H9 (cell line): Measurements from ENCODE around the gene RANBP17. TPM values are rescaled to one million over a fixed set of nuclear protein-coding genes. Genes with fewer than 3 reads are reported as not detected.

Experiments used
- DNase-seq: peaks from one replicate; pipeline ENCODE4 v3.0.0-alpha.2; 2017
- H2AFZ ChIP-seq: one replicate; pipeline ENCODE4 v1.6.1; 2013; ENCODE audit warnings: mild to moderate bottlenecking, low read length, control low read depth, moderate library complexity
- H2AK5ac ChIP-seq: 2 replicates; pipeline ENCODE4 v1.6.1; 2013; ENCODE audit warnings: low read length, control low read depth, mixed read lengths; ENCODE audit not compliant: insufficient read length
- H2BK120ac ChIP-seq: one replicate; pipeline ENCODE4 v1.6.1; 2013; ENCODE audit warnings: low read depth, mild to moderate bottlenecking, low read length, control low read depth, inconsistent platforms; ENCODE audit not compliant: poor library complexity, severe bottlenecking
- H2BK12ac ChIP-seq: 2 replicates; pipeline ENCODE4 v1.6.1; 2013; ENCODE audit warnings: low read length, control low read depth, mixed read lengths, low read depth; ENCODE audit not compliant: insufficient read length
- H2BK15ac ChIP-seq: 2 replicates; pipeline ENCODE4 v1.6.1; 2013; ENCODE audit warnings: low read depth, low read length, control low read depth
- H2BK20ac ChIP-seq: one replicate; pipeline ENCODE4 v1.6.1; 2013; ENCODE audit warnings: low read depth, mild to moderate bottlenecking, low read length, control low read depth, inconsistent platforms; ENCODE audit not compliant: poor library complexity, severe bottlenecking
- H2BK5ac ChIP-seq: 2 replicates; pipeline ENCODE4 v1.6.1; 2013; ENCODE audit warnings: low read length, control low read depth, mixed read lengths; ENCODE audit not compliant: insufficient read length
- H3K14ac ChIP-seq: 2 replicates; pipeline ENCODE4 v1.6.1; 2013; ENCODE audit warnings: low read length, control low read depth; ENCODE audit not compliant: insufficient read depth
- H3K18ac ChIP-seq: 2 replicates; pipeline ENCODE4 v1.6.1; 2013; ENCODE audit warnings: low read depth, mild to moderate bottlenecking, mixed read lengths, low read length, control low read depth; ENCODE audit not compliant: insufficient read length
- H3K23ac ChIP-seq: 2 replicates; pipeline ENCODE4 v1.6.1; 2013; ENCODE audit warnings: low read length, control low read depth, mixed read lengths, low read depth; ENCODE audit not compliant: insufficient read length
- H3K23me2 ChIP-seq: 2 replicates; pipeline ENCODE4 v1.6.1; 2013; ENCODE audit warnings: low read depth, mild to moderate bottlenecking, mixed read lengths, low read length, control low read depth; ENCODE audit not compliant: insufficient read length, poor library complexity, severe bottlenecking
- H3K27ac ChIP-seq: 2 replicates; pipeline ENCODE4 v1.5.1; 2013; ENCODE audit warnings: low read length, control low read depth, mixed read lengths, low read depth; ENCODE audit not compliant: insufficient read length
- H3K27me3 ChIP-seq: 2 replicates; pipeline ENCODE4 v1.6.1; 2013; ENCODE audit warnings: low read length, control low read depth, inconsistent platforms; ENCODE audit not compliant: insufficient read depth
- H3K4ac ChIP-seq: 2 replicates; pipeline ENCODE4 v1.6.1; 2013; ENCODE audit warnings: low read depth, mild to moderate bottlenecking, control low read depth, inconsistent platforms, low read length, moderate library complexity
- H3K4me1 ChIP-seq: 2 replicates; pipeline ENCODE4 v1.6.1; 2013; ENCODE audit warnings: low read length, control low read depth, inconsistent platforms; ENCODE audit not compliant: insufficient read depth
- H3K4me2 ChIP-seq: 2 replicates; pipeline ENCODE4 v1.6.1; 2013; ENCODE audit warnings: low read length, control low read depth, mixed read lengths; ENCODE audit not compliant: insufficient read length, insufficient read depth
- H3K56ac ChIP-seq: 2 replicates; pipeline ENCODE4 v1.6.1; 2013; ENCODE audit warnings: low read depth, mild to moderate bottlenecking, mixed read lengths, low read length, control low read depth; ENCODE audit not compliant: insufficient read length
- H3K79me1 ChIP-seq: 2 replicates; pipeline ENCODE4 v1.6.1; 2013; ENCODE audit warnings: low read depth, mild to moderate bottlenecking, moderate library complexity, low read length, control low read depth, inconsistent platforms; ENCODE audit not compliant: insufficient read depth, poor library complexity, severe bottlenecking
- H3K79me2 ChIP-seq: 2 replicates; pipeline ENCODE4 v1.6.1; 2013; ENCODE audit warnings: low read length, control low read depth, inconsistent platforms; ENCODE audit not compliant: insufficient read depth
- H3K9ac ChIP-seq: 2 replicates; pipeline ENCODE4 v1.6.1; 2013; ENCODE audit warnings: low read length, control low read depth, mixed read lengths; ENCODE audit not compliant: insufficient read length; ENCODE audit errors: extremely low read depth
- H3K9me3 ChIP-seq: one replicate; pipeline ENCODE4 v1.6.1; 2013; ENCODE audit warnings: low read depth, low read length, inconsistent platforms; ENCODE audit not compliant: control insufficient read depth
- H3T11ph ChIP-seq: one replicate; pipeline ENCODE4 v1.6.1; 2013; ENCODE audit warnings: mild to moderate bottlenecking, low read length, control low read depth, inconsistent platforms
- H4K20me1 ChIP-seq: one replicate; pipeline ENCODE4 v1.6.1; 2013; ENCODE audit not compliant: control insufficient read depth, insufficient read length, insufficient read depth
- H4K5ac ChIP-seq: 2 replicates; pipeline ENCODE4 v1.6.1; 2013; ENCODE audit warnings: low read depth, mild to moderate bottlenecking, mixed read lengths, low read length, control low read depth; ENCODE audit not compliant: insufficient read length
- H4K8ac ChIP-seq: replicated peaks from 2 replicates; pipeline ENCODE4 v1.6.1; 2013; ENCODE audit warnings: low read length, control low read depth, mixed read lengths, low read depth; ENCODE audit not compliant: insufficient read length
- H4K91ac ChIP-seq: 2 replicates; pipeline ENCODE4 v1.6.1; 2013; ENCODE audit warnings: low read depth, mild to moderate bottlenecking, moderate library complexity, mixed read lengths, low read length, control low read depth; ENCODE audit not compliant: insufficient read length
- H3K27ac Mint-ChIP-seq, 3 experiments: 2 replicates in 2 of 3; 3 replicates in 1 of 3; pipeline ENCODE4 v1.8.0; 2020 to 2021; ENCODE audit warnings: mixed read lengths in 3 of 3, mild to moderate bottlenecking in 1 of 3, moderate library complexity in 1 of 3
- H3K27me3 Mint-ChIP-seq: 2 replicates; pipeline ENCODE4 v1.8.0; 2021; ENCODE audit warnings: low read depth, mild to moderate bottlenecking, moderate library complexity, mixed read lengths
- H3K36me3 Mint-ChIP-seq, 3 experiments: 2 replicates in 2 of 3; 3 replicates in 1 of 3; pipeline ENCODE4 v1.8.0; 2020 to 2021; ENCODE audit warnings: low read depth in 3 of 3, mixed read lengths in 3 of 3; ENCODE audit not compliant: insufficient read depth in 1 of 3
- H3K4me1 Mint-ChIP-seq, 2 experiments: 2 replicates each; pipeline ENCODE4 v1.8.0; 2020; ENCODE audit warnings: mixed read lengths in 2 of 2
- H3K4me3 Mint-ChIP-seq, 2 experiments: 2 replicates in 1 of 2; 3 replicates in 1 of 2; pipeline ENCODE4 v1.8.0; 2020 to 2021; ENCODE audit warnings: mild to moderate bottlenecking in 2 of 2, mixed read lengths in 2 of 2, moderate library complexity in 1 of 2
- H3K9me3 Mint-ChIP-seq, 2 experiments: 2 replicates in 1 of 2; 3 replicates in 1 of 2; pipeline ENCODE4 v1.8.0; 2020; ENCODE audit warnings: mild to moderate bottlenecking in 2 of 2, mixed read lengths in 2 of 2, moderate library complexity in 1 of 2
- WGBS: extraction: QIAGEN DNeasy Blood & Tissue Kit; methylation state at CpG from one replicate; pipeline ENCODE4 v1.1.7; 2013; ENCODE audit warnings: missing lambda C conversion rate, low lambda C conversion rate, mixed read lengths; ENCODE audit not compliant: insufficient read length; ENCODE audit errors: extremely low coverage; 5-methylcytosine and 5-hydroxymethylcytosine counted together
- total RNA-seq: library from RNA; stranded (reverse); gene quantifications from 2 replicates; pipeline ENCODE4 v1.2.1, GENCODE V29; 2021
- TF ChIP-seq, protein P1 (sequence below): fragments of 200-600 bp; sonication (generic); conservative IDR thresholded peaks from 3 replicates; pipeline ENCODE4 v1.8.0; 2021; ENCODE audit warnings: antibody characterized with exemption, mild to moderate bottlenecking

Gene RANBP17
- total RNA-seq, 1 experiment from 2014 or later = 16.5 TPM

- DNase-seq = no peak
- H3K56ac ChIP-seq = no peak overlapping the region
- Mint-ChIP-seq H3K27ac (no peak overlapping the region; a peak in 1 of 7 replicates), H3K27me3 (peaks cover 17% of the 10 kb centered on the region), H3K4me1 (peaks cover 34 to 38% of the 10 kb centered on the region in 2 experiments), H3K4me3 (no peak overlapping the region), H3K9me3 (peaks cover 16% of the 10 kb centered on the region in 2 experiments), H3K36me3 (peaks cover 13 to 20% (median 17%) of the 10 kb centered on the region in 3 experiments)
- no peak overlapping the region for H2BK15ac ChIP-seq
- H2AFZ ChIP-seq = no peak overlapping the region
- no peak overlapping the region for H4K91ac ChIP-seq
- H3K18ac ChIP-seq = no peak overlapping the region
- peaks cover 6% of the 10 kb centered on the region for H3K9me3 ChIP-seq
- no peak overlapping the region for H3K14ac ChIP-seq
- H2AK5ac ChIP-seq = no peak overlapping the region
- H2BK12ac ChIP-seq = no peak overlapping the region
- H3K4me2 ChIP-seq = no peak overlapping the region
- no peak overlapping the region for H4K8ac ChIP-seq
- H3K23ac ChIP-seq = no peak overlapping the region
- H3T11ph ChIP-seq = no peak overlapping the region
- peaks cover 8% of the 10 kb centered on the region for H3K23me2 ChIP-seq
- H3K27me3 ChIP-seq = no peaks in the 10 kb centered on the region; the same call in 1 of the 2 replicates
- no peak overlapping the region for H2BK20ac ChIP-seq
- H3K27ac ChIP-seq = no peak overlapping the region
- H3K79me2 ChIP-seq = peaks cover 18% of the 10 kb centered on the region
- no peaks in the 10 kb centered on the region; the same call in 1 of the 2 replicates for H3K4me1 ChIP-seq
- H2BK120ac ChIP-seq = no peak overlapping the region
- peaks cover 9% of the 10 kb centered on the region for H3K79me1 ChIP-seq
- no CpG with 5 or more reads among the region's 1 CpG for WGBS
- no peak overlapping the region for H3K4ac ChIP-seq
- no peak overlapping the region for H4K5ac ChIP-seq
- TF ChIP-seq, protein P1, sequence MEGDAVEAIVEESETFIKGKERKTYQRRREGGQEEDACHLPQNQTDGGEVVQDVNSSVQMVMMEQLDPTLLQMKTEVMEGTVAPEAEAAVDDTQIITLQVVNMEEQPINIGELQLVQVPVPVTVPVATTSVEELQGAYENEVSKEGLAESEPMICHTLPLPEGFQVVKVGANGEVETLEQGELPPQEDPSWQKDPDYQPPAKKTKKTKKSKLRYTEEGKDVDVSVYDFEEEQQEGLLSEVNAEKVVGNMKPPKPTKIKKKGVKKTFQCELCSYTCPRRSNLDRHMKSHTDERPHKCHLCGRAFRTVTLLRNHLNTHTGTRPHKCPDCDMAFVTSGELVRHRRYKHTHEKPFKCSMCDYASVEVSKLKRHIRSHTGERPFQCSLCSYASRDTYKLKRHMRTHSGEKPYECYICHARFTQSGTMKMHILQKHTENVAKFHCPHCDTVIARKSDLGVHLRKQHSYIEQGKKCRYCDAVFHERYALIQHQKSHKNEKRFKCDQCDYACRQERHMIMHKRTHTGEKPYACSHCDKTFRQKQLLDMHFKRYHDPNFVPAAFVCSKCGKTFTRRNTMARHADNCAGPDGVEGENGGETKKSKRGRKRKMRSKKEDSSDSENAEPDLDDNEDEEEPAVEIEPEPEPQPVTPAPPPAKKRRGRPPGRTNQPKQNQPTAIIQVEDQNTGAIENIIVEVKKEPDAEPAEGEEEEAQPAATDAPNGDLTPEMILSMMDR = no peak
- H3K9ac ChIP-seq = no peak overlapping the region
- H2BK5ac ChIP-seq = no peak overlapping the region
- no peaks in the 10 kb centered on the region for H4K20me1 ChIP-seq
These were observed 3.8 kb downstream of the RANBP17 start for GRCh38 chr5:170865622-170866021.
